ENCODE results near the gene DGKQ.
"Not testable (repeated sequence)": the region's sequence is repeated elsewhere in the genome, so short reads cannot be mapped to it uniquely, and the experiment has no call there.

DGKQ gene

DNA sequence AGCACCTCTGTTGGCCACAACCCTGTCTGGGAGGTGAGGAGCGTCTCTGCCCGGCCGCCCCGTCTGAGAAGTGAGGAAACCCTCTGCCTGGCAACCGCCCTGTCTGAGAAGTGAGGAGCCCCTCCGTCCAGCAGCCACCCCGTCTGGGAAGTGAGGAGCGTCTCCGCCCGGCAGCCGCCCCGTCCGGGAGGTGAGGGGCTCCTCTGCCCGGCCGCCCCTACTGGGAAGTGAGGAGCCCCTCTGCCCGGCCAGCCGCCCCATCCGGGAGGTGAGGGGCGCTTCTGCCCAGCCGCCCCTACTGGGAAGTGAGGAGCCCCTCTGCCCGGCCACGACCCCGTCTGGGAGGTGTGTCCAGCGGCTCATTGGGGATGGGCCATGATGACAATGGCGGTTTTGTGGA lies 2.6 kb upstream of the DGKQ start:
- not testable (repeated sequence) for DNase-seq (ENCODE audit: low read depth in 2 of 2)

- no peak for DNase-seq (ENCODE audit: low read depth in 2 of 2)
Observed at GRCh38 chr4:974668-975067, 1.3 kb upstream of the DGKQ start.

DNA sequence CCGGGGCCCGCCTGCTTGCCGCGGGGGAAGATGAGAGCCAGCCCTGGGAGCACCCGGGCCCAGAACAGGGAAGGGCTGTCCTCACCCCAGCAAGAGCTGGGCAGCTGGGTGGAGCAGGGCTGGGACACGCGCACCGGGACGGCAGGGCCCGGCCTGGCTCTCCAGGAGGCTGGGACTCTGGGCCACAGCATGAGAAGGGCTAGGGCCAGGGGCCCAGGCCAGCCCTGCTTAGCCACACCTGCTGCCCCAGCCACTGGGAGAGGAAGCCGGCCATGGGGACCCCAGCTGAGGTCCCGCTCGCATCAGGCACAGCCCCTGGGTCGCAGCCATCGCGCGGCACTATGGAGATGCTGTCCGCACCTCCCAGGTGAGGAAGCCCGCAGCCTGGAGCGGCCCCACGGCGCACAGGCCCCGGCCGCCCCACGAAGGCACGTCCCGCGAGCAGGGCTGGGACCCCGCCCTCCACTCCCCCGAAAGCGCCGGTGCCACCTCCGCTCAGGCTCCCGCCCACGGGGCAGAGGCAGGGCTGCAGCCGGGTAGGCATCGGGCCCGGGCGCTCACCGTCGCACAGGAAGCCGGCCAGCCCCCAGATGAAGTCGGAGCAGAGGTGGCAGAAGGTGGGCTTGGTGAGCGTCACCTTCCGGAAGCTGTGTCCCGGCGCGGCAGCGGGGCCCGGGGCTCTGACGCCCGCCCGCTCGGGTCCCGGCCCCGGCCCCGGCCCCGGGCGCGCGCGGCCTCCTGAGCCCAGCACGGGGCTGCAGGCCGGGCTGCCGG lies 531 bp downstream of the DGKQ start:
- DNase-seq (ENCODE audit: low read depth in 2 of 2) = no peak

GRCh38 chr4:971666-972500 lies 1.5 kb downstream of the DGKQ start:
- DNase-seq (ENCODE audit: low read depth in 2 of 2) = no peak

GRCh38 chr4:970854-971520 lies 2.4 kb downstream of the DGKQ start:
- no peak for DNase-seq (ENCODE audit: low read depth in 2 of 2)

DNA sequence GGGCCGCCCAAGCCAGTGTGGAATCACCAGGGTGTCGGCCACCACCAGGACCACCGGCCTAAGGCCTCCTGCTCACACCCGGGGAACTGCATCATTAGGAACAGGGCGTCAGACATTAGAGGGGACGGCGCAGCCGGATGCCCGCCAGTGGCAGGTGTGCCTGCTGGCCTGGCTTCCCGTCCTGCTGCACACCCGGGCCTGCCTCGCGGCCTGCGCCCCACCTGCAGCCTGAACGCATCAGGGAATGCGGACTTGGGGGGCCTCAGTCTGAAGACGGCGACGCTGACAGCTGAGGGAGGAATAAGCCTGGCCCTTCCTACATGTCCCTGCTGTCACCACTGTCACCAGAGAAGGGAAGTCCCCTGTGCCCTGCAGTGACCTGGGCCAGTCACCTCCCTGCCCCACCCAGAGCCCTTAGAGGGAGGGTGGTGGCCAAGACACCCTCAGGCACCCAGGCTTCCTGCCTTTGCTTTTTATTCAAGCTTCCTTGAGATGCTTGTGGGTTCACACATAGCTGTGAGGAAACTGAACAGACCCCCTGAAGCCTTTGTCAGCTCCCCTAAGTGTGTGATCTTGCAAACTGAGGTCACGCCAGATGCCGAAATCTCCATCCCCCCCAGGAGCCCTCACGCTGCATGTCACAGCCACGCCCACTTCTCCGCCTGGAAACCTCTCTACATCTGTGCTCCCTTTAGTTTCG lies 3.2 kb downstream of the DGKQ start:
- no peak for DNase-seq (ENCODE audit: low read depth in 2 of 2)

DNA sequence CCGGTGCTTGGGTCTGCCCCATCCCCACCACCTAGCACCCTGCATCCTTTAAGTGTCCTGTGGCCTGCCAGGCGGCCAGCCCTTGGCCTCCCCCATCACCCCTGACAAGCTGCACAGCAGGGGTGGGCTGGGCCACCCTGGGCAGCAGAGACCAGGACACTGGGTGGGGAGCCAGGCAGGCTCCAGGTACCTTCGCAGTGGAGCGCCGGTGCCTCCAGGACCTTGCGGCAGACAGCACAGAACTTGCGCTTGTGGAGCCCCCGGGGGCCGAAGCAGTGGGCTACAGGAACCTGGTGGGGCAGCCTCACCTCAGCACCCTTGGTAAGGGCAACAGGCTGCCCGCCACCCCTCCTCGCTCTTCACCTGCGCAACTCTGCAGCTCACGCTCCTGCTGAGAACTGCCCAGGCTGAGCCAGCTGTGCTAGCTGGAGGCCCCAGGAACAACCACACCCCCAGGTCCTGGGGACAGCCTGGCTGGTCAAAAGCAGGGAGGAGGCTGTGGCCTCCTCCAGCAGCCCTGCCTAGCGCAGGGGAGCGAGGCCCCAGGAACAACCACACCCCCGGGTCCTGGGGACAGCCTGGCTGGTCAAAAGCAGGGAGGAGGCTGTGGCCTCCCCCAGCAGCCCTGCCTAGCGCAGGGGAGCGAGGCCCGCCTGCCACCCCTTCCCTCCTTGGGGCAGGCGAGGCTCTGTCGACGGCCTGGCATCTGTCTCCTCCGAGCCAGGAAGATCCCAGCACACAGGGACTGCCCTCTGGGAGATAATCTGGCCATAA lies 4.6 kb downstream of the DGKQ start:
- DNase-seq (ENCODE audit: low read depth in 2 of 2) = no peak

DNA sequence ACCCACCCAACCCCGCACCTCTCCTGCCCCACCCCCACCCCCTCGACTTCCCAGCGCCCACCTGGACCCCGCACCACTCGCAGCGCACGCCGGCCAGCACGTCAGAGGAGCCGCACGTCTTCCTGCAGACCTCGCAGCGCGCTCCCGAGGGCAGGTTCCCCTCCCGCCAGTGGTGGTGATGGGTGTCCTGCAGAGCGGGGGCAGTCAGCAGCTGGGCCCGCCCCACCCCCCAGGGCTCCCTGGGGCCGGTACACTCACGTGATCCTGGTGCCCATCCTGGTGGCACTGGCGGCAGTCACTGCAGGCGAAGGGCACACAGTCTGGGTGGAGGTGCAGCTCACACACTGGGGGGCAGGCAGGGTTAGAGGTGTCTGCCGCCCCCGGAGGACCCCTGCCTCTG lies 5.1 kb downstream of the DGKQ start:
- no peak for DNase-seq (ENCODE audit: low read depth in 2 of 2)

GRCh38 chr4:967113-968104 lies 6.0 kb downstream of the DGKQ start:
- DNase-seq (ENCODE audit: low read depth in 2 of 2) = no peak

DNA sequence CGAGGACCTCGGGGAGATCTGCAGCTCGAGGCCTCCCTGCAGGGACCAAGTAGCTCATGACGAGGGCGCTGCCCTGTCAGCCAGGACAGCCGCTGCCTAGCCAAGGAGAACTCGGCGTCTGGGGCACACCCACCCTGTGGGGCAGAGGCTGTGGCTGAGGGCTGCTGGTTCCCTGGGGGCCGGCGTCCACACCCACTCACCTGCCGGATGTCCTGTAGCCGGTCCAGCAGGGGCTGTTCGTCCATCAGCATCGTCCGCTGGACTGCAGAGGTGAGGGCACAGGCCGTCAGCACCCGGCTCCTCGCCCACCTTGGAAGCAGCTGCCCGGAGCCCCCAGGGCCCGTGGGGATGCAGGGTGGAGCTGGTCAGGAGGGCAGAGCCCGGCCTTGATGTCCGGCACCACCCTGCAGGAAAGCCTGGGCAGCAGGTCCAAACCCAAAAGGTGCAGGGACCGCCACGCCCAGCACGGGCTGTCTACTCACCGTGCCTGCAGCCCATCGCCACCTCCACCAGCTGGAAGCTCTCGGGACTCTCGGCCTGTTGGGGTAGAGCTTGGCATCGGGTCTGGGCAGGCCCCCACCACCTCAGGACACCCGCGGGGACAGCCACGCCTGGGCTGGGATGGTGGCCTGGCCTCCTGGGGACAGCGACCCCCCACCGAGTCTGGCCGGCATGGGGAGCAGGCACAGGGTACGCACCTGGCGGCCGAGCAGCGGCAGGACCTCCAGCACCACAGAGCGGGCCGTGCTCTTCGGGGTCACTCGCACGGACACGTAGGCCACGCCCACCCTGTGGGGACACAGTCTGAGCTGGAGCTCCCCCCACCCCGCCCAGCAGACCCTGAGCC lies 6.9 kb downstream of the DGKQ start:
- DNase-seq (ENCODE audit: low read depth in 2 of 2) = no peak

DNA sequence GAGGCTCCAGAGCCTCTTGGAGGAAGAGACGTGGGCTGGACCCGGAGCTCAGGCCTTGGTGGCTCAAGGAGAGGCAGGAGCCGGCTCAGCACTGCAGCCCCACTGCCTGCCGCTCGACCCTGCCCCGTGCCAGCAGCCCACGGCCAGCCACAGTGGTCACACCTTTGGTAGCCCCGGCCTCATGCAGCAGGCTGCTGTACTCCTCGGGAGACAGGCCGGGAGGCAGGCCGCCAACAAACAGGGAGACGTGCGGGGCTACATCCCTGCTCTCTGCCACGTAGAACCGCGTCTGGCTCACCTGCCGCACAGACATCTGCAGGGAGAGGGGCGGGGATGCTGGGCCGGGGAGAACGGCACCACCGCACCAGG lies 7.6 kb downstream of the DGKQ start:
- no peak for DNase-seq (ENCODE audit: low read depth in 2 of 2)

GRCh38 chr4:965048-965765 lies 8.2 kb downstream of the DGKQ start:
- DNase-seq (ENCODE audit: low read depth in 2 of 2) = no peak

DNA sequence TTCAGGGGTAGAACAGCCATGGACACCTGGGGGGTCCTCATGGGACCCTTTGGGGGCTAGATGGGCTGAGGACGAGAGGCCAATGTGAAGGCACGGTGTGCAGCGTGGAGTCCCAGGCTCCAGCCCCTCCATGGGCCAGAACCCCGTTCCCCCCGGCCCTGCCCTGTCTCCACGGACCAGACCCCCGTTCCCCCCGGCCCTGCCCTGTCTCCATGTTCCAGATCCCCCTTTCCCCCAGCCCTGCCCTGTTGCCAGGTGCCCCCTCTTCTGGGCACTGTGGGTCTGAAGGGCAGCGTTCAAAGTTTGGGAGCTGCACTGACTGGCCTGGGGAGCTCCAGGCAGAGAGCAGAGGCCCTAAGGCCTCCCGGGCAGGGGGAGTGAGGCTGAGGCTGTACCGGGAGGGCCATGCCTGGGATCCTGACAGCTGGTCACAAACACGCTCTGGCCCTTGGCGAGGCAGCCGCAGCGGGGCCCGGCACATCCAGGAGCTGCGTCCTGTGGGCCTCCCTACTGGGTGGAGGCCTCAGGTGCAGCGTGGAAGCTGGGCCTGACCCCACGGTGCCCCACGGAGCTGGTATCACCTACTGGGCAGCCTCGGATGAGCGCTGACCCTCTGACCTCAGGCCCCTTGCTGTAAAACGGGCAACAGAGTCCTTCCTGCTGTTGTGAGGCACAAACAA lies 8.9 kb downstream of the DGKQ start:
- no peak for DNase-seq (ENCODE audit: low read depth in 2 of 2)

- DNase-seq (ENCODE audit: low read depth in 2 of 2) = no peak
Observed at GRCh38 chr4:963276-964225, 9.8 kb downstream of the DGKQ start.

DNA sequence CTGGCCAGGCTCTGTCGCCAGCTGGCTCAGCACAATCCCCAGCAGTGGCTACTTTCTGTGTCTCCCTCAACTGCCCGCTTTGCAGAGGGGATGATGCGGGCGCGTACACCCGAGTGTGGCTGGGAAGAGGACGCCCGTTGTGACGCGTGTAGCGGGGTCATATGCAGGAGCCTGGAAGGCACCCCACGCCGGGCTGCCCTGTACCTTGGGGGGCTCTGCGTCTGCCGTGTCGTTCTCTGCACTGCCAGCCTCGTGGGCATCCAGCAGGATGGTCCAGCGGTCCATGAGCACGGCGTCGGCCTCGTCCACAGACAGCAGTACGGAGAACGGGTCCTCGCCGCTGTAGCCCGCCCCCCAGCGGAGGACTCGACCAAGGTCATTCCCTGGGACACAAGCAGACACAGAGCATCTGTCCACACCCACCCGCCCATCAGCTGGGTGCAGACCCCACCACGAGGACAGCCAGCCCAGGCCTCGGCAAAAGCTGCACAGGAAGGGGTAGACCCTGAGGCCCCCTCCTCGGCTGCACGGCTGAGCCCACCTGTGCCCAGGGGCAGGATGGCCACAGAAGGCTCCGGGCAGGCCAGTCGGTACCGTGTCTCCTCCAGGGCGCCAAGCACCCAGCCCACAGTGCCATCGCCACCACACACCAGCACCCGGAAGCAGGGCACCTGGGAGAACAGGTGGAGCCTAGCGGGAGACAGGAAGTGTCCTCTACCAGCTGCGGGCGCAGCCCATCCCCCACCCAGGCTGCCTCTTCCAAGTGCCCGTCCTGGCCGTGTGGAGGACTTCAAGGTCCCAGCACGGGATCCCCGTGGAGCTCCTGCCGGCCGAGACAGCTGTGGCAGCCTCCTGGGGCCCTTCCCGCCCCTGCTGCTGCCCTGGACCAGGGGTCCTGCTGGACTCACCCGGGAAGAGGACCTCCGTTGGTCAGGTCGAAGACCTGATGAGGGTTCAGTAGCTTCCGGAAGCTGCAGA lies 10.8 kb downstream of the DGKQ start:
- DNase-seq (ENCODE audit: low read depth in 2 of 2) = no peak

All from fibroblast of skin of left biceps (primary cell).